ENCODE data around the gene MYH15. TPM values are rescaled to one million over a fixed set of nuclear protein-coding genes. Genes with fewer than 3 reads are reported as not detected.

The MYH15 gene
- total RNA-seq, 1 donor from 2014 or later, result 0.08 TPM

DNA sequence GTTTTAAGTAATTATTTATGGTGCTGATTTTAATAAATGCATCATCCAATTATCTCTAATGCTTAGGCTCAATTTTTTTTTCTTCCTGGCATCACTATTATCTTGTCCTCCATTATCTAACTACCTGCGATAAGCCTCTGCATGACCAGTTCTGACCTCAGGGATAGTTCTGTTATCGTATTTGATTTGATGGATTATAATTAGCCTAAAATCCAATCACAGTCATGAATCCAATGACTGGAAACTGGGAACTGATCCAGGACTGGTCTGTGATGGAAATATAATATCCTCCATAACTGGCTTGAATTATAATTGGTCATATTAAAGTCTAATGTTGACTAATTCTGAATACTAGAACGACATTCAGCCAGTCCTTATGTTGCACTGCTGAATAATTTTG is 1.1 kb downstream of the MYH15 start:
- no peak for ATAC-seq

GRCh38 chr3:108507902-108508301 is 2.5 kb downstream of the MYH15 start:
- no peak for ATAC-seq

GRCh38 chr3:108505811-108506210 is 4.6 kb downstream of the MYH15 start:
- ATAC-seq, result no peak

- ATAC-seq, result no peak
These were observed 6.7 kb downstream of the MYH15 start for GRCh38 chr3:108503722-108504121.

DNA sequence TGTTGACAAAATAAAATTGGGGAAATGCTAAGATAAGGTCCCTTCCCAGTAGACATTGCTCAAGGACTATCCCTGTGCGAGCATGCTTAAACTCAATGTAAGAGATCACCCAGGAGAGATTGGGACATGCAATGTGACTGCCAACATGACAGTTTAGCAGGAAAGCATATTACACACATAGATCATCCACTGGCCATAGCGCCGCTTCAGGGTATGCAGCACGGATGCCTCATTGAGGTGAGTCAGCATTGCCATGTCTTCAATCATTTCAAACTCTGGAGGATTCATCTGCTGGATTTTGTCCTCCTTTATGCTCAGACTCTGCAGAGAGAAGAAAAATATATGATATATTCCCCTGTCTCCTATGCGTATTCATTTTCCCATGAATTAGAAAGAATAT is 8.9 kb downstream of the MYH15 start:
- peak; percentile 35 for ATAC-seq

DNA sequence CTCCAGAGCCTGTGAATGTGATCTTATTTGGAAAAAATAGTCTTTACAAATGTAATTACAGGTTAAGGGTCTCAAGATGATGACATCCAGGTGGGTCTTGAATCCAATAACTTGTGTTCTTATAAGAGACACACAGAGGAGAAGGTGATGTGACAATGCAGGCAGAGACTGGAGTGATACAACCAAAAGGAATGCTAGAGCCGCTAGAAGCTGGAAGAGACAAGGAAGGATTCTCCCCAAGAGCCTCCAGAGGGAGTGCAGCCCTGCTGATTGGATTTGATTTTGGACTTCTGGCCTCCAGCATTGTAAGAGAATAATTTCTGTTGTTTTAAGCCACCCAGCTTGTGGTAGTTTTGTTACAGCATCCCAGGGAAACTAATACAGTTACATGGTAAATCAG is 9.7 kb downstream of the MYH15 start:
- no peak for ATAC-seq

DNA sequence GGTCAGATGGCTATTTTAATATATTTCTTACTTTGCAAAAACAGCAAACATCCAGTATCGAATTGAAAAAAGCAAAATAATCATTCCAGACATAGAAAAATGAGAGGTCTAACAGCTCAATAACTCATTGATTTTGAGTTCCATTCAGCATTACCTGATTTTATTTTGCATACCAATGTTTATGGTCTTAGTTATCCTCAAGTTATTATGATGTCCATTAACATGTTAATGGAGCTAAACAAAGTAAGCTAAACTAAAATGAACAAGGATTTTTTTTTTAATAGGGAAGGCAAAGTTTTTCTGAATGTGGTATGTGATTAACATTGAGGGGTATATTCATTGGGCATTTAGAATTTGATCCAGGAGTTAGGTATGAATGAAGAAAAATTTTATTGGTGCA is 13.1 kb downstream of the MYH15 start:
- no peak for ATAC-seq

DNA sequence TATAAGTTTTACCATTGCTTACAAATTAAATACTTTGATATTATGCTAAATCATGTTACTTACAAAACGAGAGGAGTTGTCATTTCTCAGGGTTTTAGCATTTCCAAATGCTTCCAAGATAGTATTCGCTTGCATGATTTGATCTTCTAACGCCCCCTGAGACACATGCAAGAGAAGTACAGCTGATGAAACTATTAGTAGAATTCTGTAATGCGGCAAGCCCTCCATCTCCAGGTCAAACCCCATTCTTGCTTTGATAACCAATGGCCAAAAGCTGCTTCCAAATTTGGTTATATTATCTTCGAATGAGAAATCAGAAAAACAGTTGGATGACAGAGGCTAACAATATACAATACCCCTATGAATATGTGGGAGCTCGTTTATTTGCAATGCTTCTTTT is 14.7 kb downstream of the MYH15 start:
- ATAC-seq, result no peak

DNA sequence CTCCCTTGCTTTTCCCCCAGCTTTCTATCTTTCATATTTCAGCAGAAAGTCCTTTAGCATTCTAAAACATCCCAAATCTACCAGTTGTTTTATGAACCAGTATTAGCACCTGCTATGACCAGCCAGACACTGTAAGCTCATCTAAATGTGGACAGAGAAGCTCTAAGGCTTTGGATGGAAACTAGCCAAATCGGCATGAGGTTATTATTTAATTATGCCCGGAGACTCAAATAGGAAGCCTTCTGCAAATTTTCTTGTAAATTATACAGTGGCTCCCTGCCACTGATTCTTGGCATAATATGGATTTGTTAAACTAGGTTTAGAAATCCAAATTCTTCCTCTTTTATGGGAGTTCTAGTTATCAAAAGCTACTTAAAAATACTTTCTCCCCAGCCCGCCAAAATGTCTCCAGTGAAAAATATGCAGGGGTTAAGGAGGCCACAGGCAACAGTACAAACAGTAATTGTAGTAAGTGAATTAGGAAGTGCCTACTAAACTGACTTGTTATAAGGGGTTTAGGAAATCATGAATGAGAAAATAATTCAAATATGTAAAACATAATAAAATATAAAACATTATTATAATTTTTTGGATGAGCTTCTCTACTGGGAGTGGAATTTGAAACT is 15.4 kb downstream of the MYH15 start:
- no peak for ATAC-seq

GRCh38 chr3:108493862-108494261 is 16.5 kb downstream of the MYH15 start:
- peak; percentile 29 for ATAC-seq

- no peak for ATAC-seq
These were observed 18.9 kb downstream of the MYH15 start for GRCh38 chr3:108491456-108491855.

GRCh38 chr3:108489776-108490175 is 20.6 kb downstream of the MYH15 start:
- ATAC-seq, result peak; percentile 55

GRCh38 chr3:108488631-108489030 is 21.8 kb downstream of the MYH15 start:
- ATAC-seq, result no peak

- ATAC-seq, result no peak
These were observed 23.0 kb downstream of the MYH15 start for GRCh38 chr3:108487439-108487838.

DNA sequence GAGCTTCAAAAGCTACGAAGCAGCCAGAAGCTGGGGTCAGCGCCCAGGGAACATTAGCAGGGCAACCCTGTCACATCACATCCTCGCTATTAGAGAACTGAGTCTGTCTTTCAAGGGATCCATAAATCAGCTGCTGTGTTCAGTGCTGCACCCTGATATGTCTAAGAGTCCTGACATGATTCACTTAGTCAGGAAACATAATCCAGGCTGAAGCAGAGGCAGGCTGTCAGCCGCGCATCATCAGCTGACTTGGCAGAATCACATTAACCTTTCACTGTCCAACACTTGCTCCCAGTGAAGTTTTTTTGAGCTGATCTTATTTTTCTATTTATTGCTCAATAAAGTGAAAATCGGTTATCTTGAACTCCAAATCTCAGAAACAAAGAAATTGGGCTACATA is 23.5 kb downstream of the MYH15 start:
- peak; percentile 92 for ATAC-seq

GRCh38 chr3:108486338-108486737 is 24.1 kb downstream of the MYH15 start:
- no peak for ATAC-seq

DNA sequence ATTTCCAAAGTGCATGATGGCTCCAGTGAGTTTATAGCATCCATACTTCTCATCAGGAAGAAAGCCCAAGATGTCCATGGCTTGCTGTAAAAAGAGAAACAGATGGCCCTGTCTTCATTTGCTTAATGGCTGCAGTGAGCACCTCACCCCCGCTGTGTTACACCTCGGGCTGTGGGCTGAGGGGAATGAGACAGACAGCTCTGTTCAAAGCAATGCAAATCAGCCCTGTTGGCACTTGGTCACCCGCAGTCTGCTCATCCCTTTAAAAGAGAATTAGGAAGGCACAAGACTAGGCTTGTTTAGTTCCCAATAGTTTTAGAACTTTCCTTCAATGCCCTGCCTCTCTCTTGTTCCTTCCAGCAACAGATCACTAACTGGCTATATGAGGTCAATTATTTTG is 25.2 kb downstream of the MYH15 start:
- ATAC-seq, result no peak

DNA sequence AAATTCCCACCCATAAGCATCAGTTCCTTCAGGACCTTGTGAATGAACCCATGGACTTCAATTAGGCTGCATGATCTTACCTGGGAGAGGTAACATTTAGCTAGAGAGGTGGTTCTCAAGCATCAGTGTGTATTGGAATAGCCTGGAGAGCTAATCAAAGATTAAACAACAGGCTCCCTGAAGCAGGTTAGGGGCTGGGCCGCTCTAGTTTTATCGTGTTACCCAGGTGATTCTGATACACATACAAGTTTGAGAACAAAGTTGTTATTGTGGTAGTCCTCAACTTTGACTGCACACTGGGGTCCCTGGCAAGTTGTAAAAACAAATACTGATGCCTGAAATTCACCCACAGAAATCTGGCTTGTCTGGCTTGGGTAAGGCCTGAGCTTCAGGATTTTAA is 31.2 kb downstream of the MYH15 start:
- no peak for ATAC-seq

GRCh38 chr3:108477511-108478147 is 32.8 kb downstream of the MYH15 start:
- ATAC-seq, result peak; percentile 75

DNA sequence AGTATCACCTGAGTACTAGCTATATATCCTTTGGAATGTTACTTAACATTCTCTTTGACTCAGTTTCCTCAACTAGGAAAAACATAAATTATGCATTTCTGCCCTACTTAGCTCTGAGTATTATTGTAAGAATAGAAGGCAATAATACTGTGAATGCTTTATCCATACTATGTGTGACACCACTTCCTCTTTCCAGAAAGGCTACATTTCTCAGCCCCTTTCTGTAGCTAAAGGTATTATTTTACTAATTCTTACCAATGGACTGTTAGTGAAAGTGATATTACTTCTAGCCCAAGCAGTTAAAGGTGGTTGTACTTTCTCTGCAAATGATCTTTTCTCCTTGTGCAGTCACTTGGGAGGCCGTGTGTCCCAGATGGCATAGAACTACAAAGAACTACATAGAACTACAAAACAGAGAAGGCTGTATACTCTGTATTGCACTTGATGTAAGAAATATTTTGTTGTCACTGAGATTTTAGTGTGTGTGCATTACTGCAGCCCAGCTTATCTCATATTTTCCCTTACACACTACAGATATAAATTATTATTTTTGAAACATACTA is 35.1 kb downstream of the MYH15 start:
- ATAC-seq, result no peak

DNA sequence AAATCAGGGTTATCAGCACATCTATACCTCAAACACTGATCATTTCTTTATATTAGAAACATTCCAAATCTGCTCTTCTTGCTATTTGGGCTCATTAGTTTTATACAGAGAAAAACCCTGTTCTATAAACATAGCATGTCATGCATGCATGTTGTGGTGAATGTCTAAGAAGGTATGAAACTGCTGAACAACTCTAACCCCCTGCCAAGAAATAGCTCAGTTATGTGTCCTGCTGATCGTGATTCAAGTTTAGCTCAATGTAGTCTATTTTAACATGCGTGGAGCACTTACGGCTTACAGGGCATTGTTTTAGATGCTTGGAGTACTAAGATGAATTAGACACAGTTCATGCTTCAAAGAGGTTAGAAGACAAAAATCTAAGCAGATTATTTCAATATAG is 35.8 kb downstream of the MYH15 start:
- no peak for ATAC-seq

GRCh38 chr3:108473711-108474110 is 36.7 kb downstream of the MYH15 start:
- ATAC-seq, result no peak

DNA sequence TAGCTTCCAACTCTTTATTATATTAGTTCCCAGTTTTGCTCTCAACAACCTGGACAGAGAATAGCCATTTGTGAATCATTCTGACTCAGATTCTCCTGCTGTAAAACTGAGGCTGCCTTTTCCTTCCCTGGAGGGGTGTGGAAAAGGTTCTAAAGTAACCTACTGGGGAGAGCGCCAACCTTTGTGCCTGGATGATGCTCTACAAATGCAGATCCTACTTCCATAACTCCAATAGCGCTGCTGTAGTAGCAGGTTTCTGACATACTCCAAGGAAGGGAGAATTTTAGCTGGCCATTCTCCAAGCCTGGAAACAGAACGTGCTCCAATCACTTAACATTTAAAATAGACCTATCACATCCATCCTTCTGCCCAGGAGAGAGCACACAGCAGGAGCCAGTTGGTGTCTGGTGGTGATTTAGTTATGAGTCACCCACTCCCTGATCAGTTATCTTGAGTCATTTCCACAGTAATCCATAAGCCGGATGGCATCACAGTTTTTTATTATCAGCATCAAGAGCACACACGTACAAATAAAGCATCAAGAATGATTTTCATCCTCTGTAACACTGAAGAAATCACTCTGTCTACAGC is 38.3 kb downstream of the MYH15 start:
- ATAC-seq, result peak; percentile 69

- no peak for ATAC-seq
These were observed 39.0 kb downstream of the MYH15 start for GRCh38 chr3:108471426-108471825.
